ENCODE results near the gene SENP1.

The SENP1 gene

GRCh38 chr12:48010366-48010970, 95.4 kb downstream of the SENP1 start:
- no peak for TF ChIP-seq CTCF (IDR thresholded peaks at IDR 0.05; ENCODE audit: low read depth, low read length, missing control alignments)
- no peak overlapping the region for H3K4me3 ChIP-seq (replicated peaks; ENCODE audit: low read depth, low read length)
- no peak for DNase-seq (ENCODE audit: extremely low read depth, low read depth)

- no peak overlapping the region for H3K4me3 ChIP-seq (replicated peaks; ENCODE audit: low read depth, low read length)
- no peak for DNase-seq (ENCODE audit: extremely low read depth, low read depth)
- TF ChIP-seq CTCF (IDR thresholded peaks at IDR 0.05; ENCODE audit: low read depth, low read length, missing control alignments) = no peak
These were observed 96.4 kb downstream of the SENP1 start for GRCh38 chr12:48009471-48009870.

GRCh38 chr12:48008950-48009349, 96.9 kb downstream of the SENP1 start:
- TF ChIP-seq CTCF (IDR thresholded peaks at IDR 0.05; ENCODE audit: low read depth, low read length, missing control alignments) = no peak
- DNase-seq (ENCODE audit: extremely low read depth, low read depth) = no peak
- H3K4me3 ChIP-seq (replicated peaks; ENCODE audit: low read depth, low read length) = no peak overlapping the region

- no peak for TF ChIP-seq CTCF (IDR thresholded peaks at IDR 0.05; ENCODE audit: low read depth, low read length, missing control alignments)
- no peak overlapping the region for H3K4me3 ChIP-seq (replicated peaks; ENCODE audit: low read depth, low read length)
- no peak for DNase-seq (ENCODE audit: extremely low read depth, low read depth)
These were observed 97.5 kb downstream of the SENP1 start for GRCh38 chr12:48008349-48008748.

- H3K4me3 ChIP-seq (replicated peaks; ENCODE audit: low read depth, low read length) = no peak overlapping the region
- DNase-seq (ENCODE audit: extremely low read depth, low read depth) = no peak
- TF ChIP-seq CTCF (IDR thresholded peaks at IDR 0.05; ENCODE audit: low read depth, low read length, missing control alignments) = no peak
These were observed 98.7 kb downstream of the SENP1 start for GRCh38 chr12:48007206-48007605.

GRCh38 chr12:48005750-48006021, 100.2 kb downstream of the SENP1 start:
- DNase-seq (ENCODE audit: extremely low read depth, low read depth) = no peak
- TF ChIP-seq CTCF (IDR thresholded peaks at IDR 0.05; ENCODE audit: low read depth, low read length, missing control alignments) = no peak
- no peak overlapping the region for H3K4me3 ChIP-seq (replicated peaks; ENCODE audit: low read depth, low read length)

Measured in HFF-Myc (cell line).